Adrenal gland (tissue), 12 donors: ENCODE measurements around the gene GRAMD1B. TPM values are rescaled to one million over a fixed set of nuclear protein-coding genes. Genes with fewer than 3 reads are reported as not detected.

ENCODE experiments used
- DNase-seq, 7 donors: peaks; one replicate each; pipeline ENCODE4 v3.0.0-alpha.2; 2019 to 2020
- H3K27ac ChIP-seq, 5 donors: fragments of 200-600 bp; sonication (generic) in 4 of 5; 1 replicate in 3 of 5; 2 replicates in 2 of 5; pipeline versions ENCODE4 v1.5.1 to v1.8.0; 2016 to 2020; ENCODE audit warnings: mild to moderate bottlenecking in 1 of 5
- H3K27me3 ChIP-seq: fragments of 200-600 bp; 2 replicates; pipeline ENCODE4 v1.8.0; 2021
- H3K36me3 ChIP-seq, 2 donors: fragments of 200-600 bp; replicated peaks in 1 of 2; 1 replicate in 1 of 2; 2 replicates in 1 of 2; pipeline versions ENCODE4 v1.5.1 to v1.8.0; 2018 to 2022
- H3K4me1 ChIP-seq, 2 donors: fragments of 200-600 bp; replicated peaks in 1 of 2; 1 replicate in 1 of 2; 2 replicates in 1 of 2; pipeline versions ENCODE4 v1.5.1 to v1.8.0; 2018 to 2021
- H3K4me3 ChIP-seq, 4 donors: fragments of 200-600 bp; sonication (generic) in 3 of 4; one replicate each; pipeline ENCODE4 v1.5.1; 2016 to 2018
- H3K9me3 ChIP-seq, 3 donors: fragments of 200-600 bp; sonication (generic) in 1 of 3; replicated peaks in 1 of 3; 1 replicate in 2 of 3; 2 replicates in 1 of 3; pipeline versions ENCODE4 v1.5.1 to v1.8.0; 2016 to 2021
- CTCF ChIP-seq, 6 experiments: fragments of 450-650 bp in 4 of 6; fragments of 200-600 bp in 2 of 6; sonication (generic) in 1 of 6; IDR thresholded peaks; 1 replicate in 5 of 6; 2 replicates in 1 of 6; pipeline versions ENCODE4 v1.5.1 to v1.8.0; 2016 to 2021; ENCODE audit warnings: antibody characterized with exemption in 6 of 6, mild to moderate bottlenecking in 2 of 6, moderate library complexity in 1 of 6
- POLR2A ChIP-seq, 2 donors: fragments of 450-650 bp; IDR thresholded peaks; one replicate each; pipeline ENCODE4 v1.6.1; 2017; ENCODE audit warnings: antibody characterized with exemption in 2 of 2, mild to moderate bottlenecking in 2 of 2, moderate library complexity in 1 of 2
- WGBS, 4 donors: extraction: QIAGEN DNeasy Blood & Tissue Kit in 2 of 4; methylation state at CpG; one replicate each; pipeline versions ENCODE4 v1.1.5 to v1.1.7; 2013 to 2017; 5-methylcytosine and 5-hydroxymethylcytosine counted together
- intact Hi-C, 2 donors: fragments of 100-400 bp; cut with DNase I; formaldehyde crosslinking; loops; one replicate each; pipeline versions ENCODE4 v1.14.1 to v1.15.0; 2022 to 2023
- polyA plus RNA-seq, 3 donors: library from polyadenylated mRNA; stranded (reverse); fragments of 200-250 nt in 2 of 3; fragments of 350-450 nt in 1 of 3; fragmentation: Illumina TruSeq in 1 of 3; extraction: RNeasy Lipid Tissue Mini Kit (QIAGEN cat#74804) in 1 of 3; gene quantifications; one replicate each; pipeline ENCODE4 v1.2.3, GENCODE V29; 2013 to 2014
- total RNA-seq, 9 donors: library from RNA; depleted of rRNA in 4 of 9; stranded (reverse); fragments of >200 nt in 4 of 9; fragments of 120-200 nt in 1 of 9; fragmentation: NEBNext Ultra II Directional in 1 of 9; extraction: Animal tissue kit (Norgen Biotek cat#: 25700) in 1 of 9; gene quantifications; one replicate each; pipeline versions ENCODE4 v1.1.0 to v1.2.4, GENCODE V29; 2013 to 2023
- donor health status: healthy with polysubstance abuse.
- donor health status: Bipolar disorder and iron deficiency.
- donor health status: DM: yes; HTN: yes; CAD: no.
- donor health status: DM: no; HTN: no; CAD: no.
- donor health status: DM: no; HTN: no; CAD: no.
- donor health status: DM: yes; HTN: yes; CAD: no.

The GRAMD1B gene
- total and polyA plus RNA-seq, 12 donors, result 101 to 1,898 (median 285) TPM

- peak overlapping the region; percentile 88 to 96 (median 93) for H3K27ac ChIP-seq
Observed at GRCh38 chr11:123430721-123431497, 840 bp downstream of the GRAMD1B start.

GRCh38 chr11:123431619-123432018 is 1.6 kb downstream of the GRAMD1B start:
- H3K4me3 ChIP-seq, result peak overlapping the region in 3 of 4 donors; percentile 67 to 88 (median 76)
- peak overlapping the region; percentile 88 to 96 (median 93) for H3K27ac ChIP-seq
- no peaks in the 10 kb centered on the region for H3K36me3 ChIP-seq
- WGBS, 4 donors, result 21 to 35% (median 30%) methylated on average over 7 of the region's 7 CpGs
- TF ChIP-seq POLR2A (IDR thresholded peaks at IDR 0.05) (no peak), CTCF (IDR thresholded peaks at IDR 0.05) (no peak)
- no peaks in the 10 kb centered on the region for H3K27me3 ChIP-seq
- no peaks in the 10 kb centered on the region for H3K9me3 ChIP-seq
- DNase-seq, result no peak
- intact Hi-C loops, result loop anchor here in 1 of 2 donors (5.0 kb wide), 1 partner anchor 46 kb away; no protein-coding TSS in a partner anchor
- peaks cover 33 to 40% of the 10 kb centered on the region in 2 donors for H3K4me1 ChIP-seq

More at GRCh38 chr11:123430721-123431497, 840 bp downstream of the GRAMD1B start:
- 2 to 6% (median 4%) methylated on average over 17 to 68 of the region's 68 CpGs for WGBS, 4 donors
- TF ChIP-seq POLR2A (IDR thresholded peaks at IDR 0.05) (peak; percentile 48 to 83), CTCF (IDR thresholded peaks at IDR 0.05) (no peak)
- intact Hi-C loops, result loop anchor here in 1 of 2 donors (5.0 kb wide), 1 partner anchor 46 kb away; no protein-coding TSS in a partner anchor
- Histone ChIP-seq H3K4me1 (peaks cover 33 to 41% of the 10 kb centered on the region in 2 donors), H3K9me3 (no peaks in the 10 kb centered on the region), H3K36me3 (no peaks in the 10 kb centered on the region), H3K4me3 (peak overlapping the region in 3 of 4 donors; percentile 67 to 88 (median 76)), H3K27me3 (no peaks in the 10 kb centered on the region)
- DNase-seq, result peak; percentile 71 to 85 (median 82)

- Histone ChIP-seq H3K4me1 (peaks cover 17 to 34% of the 10 kb centered on the region in 2 donors), H3K4me3 (no peak overlapping the region), H3K27me3 (no peaks in the 10 kb centered on the region), H3K36me3 (no peaks in the 10 kb centered on the region), H3K27ac (peak overlapping the region in 3 of 5 donors; percentile 35 to 69 (median 61)), H3K9me3 (no peaks in the 10 kb centered on the region)
- WGBS, 4 donors, result 54 to 61% (median 59%) methylated on average over 7 of the region's 7 CpGs
- DNase-seq, result peak in 3 of 7 donors; percentile 54 to 60 (median 57)
- TF ChIP-seq POLR2A (IDR thresholded peaks at IDR 0.05) (no peak), CTCF (IDR thresholded peaks at IDR 0.05) (peak; percentile 14 to 49 (median 40))
- intact Hi-C loops, result loop anchor here in 1 of 2 donors (5.0 kb wide), 1 partner anchor 43 kb away; no protein-coding TSS in a partner anchor
Observed at GRCh38 chr11:123434262-123434661, 4.2 kb downstream of the GRAMD1B start.

GRCh38 chr11:123434911-123435310 is 4.8 kb downstream of the GRAMD1B start:
- no peaks in the 10 kb centered on the region for H3K9me3 ChIP-seq
- peaks cover 12 to 33% of the 10 kb centered on the region in 2 donors for H3K4me1 ChIP-seq
- no peak overlapping the region for H3K4me3 ChIP-seq
- TF ChIP-seq POLR2A (IDR thresholded peaks at IDR 0.05) (no peak), CTCF (IDR thresholded peaks at IDR 0.05) (no peak)
- H3K27ac ChIP-seq, result peak overlapping the region in 3 of 5 donors; percentile 35 to 69 (median 61)
- intact Hi-C loops, result loop anchor here in 1 of 2 donors (5.0 kb wide), 1 partner anchor 42 kb away; no protein-coding TSS in a partner anchor
- no peaks in the 10 kb centered on the region for H3K27me3 ChIP-seq
- DNase-seq, result no peak
- 43 to 51% (median 49%) methylated on average over 3 of the region's 3 CpGs for WGBS, 4 donors
- no peaks in the 10 kb centered on the region for H3K36me3 ChIP-seq
